Stimulated activated CD8-positive, alpha-beta memory T cell treated with anti-CD3 and anti-CD28 coated beads, Interleukin-12 subunit alpha, Interleukin-12 subunit beta, amount 100 ng/mL, for 1 hour (primary cell): ENCODE data around the gene TMC1.
"Not testable (repeated sequence)": the region's sequence is repeated elsewhere in the genome, so short reads cannot be mapped to it uniquely, and the experiment has no call there.

Source experiments
- DNase-seq: peaks from one replicate; pipeline ENCODE4 v3.0.0-alpha.2; 2020; ENCODE audit warnings: low read depth

The TMC1 gene

GRCh38 chr9:72526901-72527800 is 5.7 kb downstream of the TMC1 start:
- DNase-seq, result peak; percentile 54

GRCh38 chr9:72527801-72528195 is 6.4 kb downstream of the TMC1 start:
- no peak for DNase-seq

GRCh38 chr9:72529531-72529930 is 8.1 kb downstream of the TMC1 start:
- DNase-seq, result no peak

GRCh38 chr9:72533322-72533721 is 11.9 kb downstream of the TMC1 start:
- DNase-seq, result no peak

- DNase-seq, result no peak
These were observed 13.5 kb downstream of the TMC1 start for GRCh38 chr9:72534931-72535330.

GRCh38 chr9:72537011-72537545 is 15.7 kb downstream of the TMC1 start:
- DNase-seq, result no peak

- DNase-seq, result no peak
These were observed 16.3 kb downstream of the TMC1 start for GRCh38 chr9:72537671-72538070.

GRCh38 chr9:72538921-72539702 is 17.7 kb downstream of the TMC1 start:
- no peak for DNase-seq

GRCh38 chr9:72539824-72540347 is 18.5 kb downstream of the TMC1 start:
- no peak for DNase-seq

- no peak for DNase-seq
These were observed 19.0 kb downstream of the TMC1 start for GRCh38 chr9:72540348-72540873.

- DNase-seq, result not testable (repeated sequence)
These were observed 21.1 kb downstream of the TMC1 start for GRCh38 chr9:72542537-72542833.

GRCh38 chr9:72542917-72543316 is 21.5 kb downstream of the TMC1 start:
- no peak for DNase-seq

GRCh38 chr9:72551306-72551705 is 29.9 kb downstream of the TMC1 start:
- no peak for DNase-seq

GRCh38 chr9:72552356-72552755 is 30.9 kb downstream of the TMC1 start:
- DNase-seq, result no peak

- DNase-seq, result no peak
These were observed 32.8 kb downstream of the TMC1 start for GRCh38 chr9:72554221-72554641.

GRCh38 chr9:72557549-72557948 is 36.1 kb downstream of the TMC1 start:
- DNase-seq, result no peak

GRCh38 chr9:72560086-72560485 is 38.7 kb downstream of the TMC1 start:
- DNase-seq, result no peak

GRCh38 chr9:72563806-72564205 is 42.4 kb downstream of the TMC1 start:
- DNase-seq, result no peak

- DNase-seq, result no peak
These were observed 43.3 kb downstream of the TMC1 start for GRCh38 chr9:72564479-72565281.

GRCh38 chr9:72565535-72565934 is 44.1 kb downstream of the TMC1 start:
- no peak for DNase-seq

- DNase-seq, result no peak
These were observed 52.9 kb downstream of the TMC1 start for GRCh38 chr9:72574156-72574810.
